Prostate gland (tissue), 2 donors: ENCODE data around the gene GSTA3. TPM values are rescaled to one million over a fixed set of nuclear protein-coding genes. Genes with fewer than 3 reads are reported as not detected.

Experiments used
- DNase-seq: peaks from one replicate; pipeline ENCODE4 v3.0.0-alpha.2; 2019; ENCODE audit warnings: low spot score
- H3K27ac ChIP-seq, 2 donors: fragments of 200-600 bp; sonication (generic); 2 replicates each; pipeline ENCODE4 v1.5.1; 2017 to 2019
- H3K27me3 ChIP-seq: fragments of 200-600 bp; sonication (generic); replicated peaks from 2 replicates; pipeline ENCODE4 v1.5.1; 2019; ENCODE audit not compliant: insufficient read depth
- H3K36me3 ChIP-seq, 2 donors: fragments of 200-600 bp; sonication (generic); 1 replicate in 1 of 2; 2 replicates in 1 of 2; pipeline versions ENCODE4 v1.5.1 to v1.8.1; 2017 to 2019
- H3K4me1 ChIP-seq: fragments of 200-600 bp; sonication (generic); replicated peaks from 2 replicates; pipeline ENCODE4 v1.5.1; 2019
- H3K4me3 ChIP-seq, 2 donors: fragments of 200-600 bp; sonication (generic); 2 replicates each; pipeline ENCODE4 v1.5.1; 2017 to 2019
- H3K9me3 ChIP-seq: fragments of 200-600 bp; sonication (generic); 2 replicates; pipeline ENCODE4 v1.5.1; 2017
- POLR2A ChIP-seq: fragments of 450-650 bp; IDR thresholded peaks from one replicate; pipeline ENCODE4 v1.6.1; 2016; ENCODE audit warnings: antibody characterized with exemption, mild to moderate bottlenecking
- POLR2AphosphoS5 ChIP-seq: sonication (generic); formaldehyde crosslinking; IDR thresholded peaks from one replicate; pipeline ENCODE4 v1.6.1; 2017; ENCODE audit warnings: antibody characterized with exemption
- WGBS: methylation state at CpG from one replicate; pipeline ENCODE4 v1.1.5; 2018; 5-methylcytosine and 5-hydroxymethylcytosine counted together
- intact Hi-C: fragments of 100-400 bp; cut with DNase I; formaldehyde crosslinking; loops from one replicate; pipeline ENCODE4 v1.14.2; 2022
- total RNA-seq, 2 donors: library from RNA; depleted of rRNA; stranded (reverse); fragments of >200 nt; gene quantifications; one replicate each; pipeline ENCODE4 v1.1.0, GENCODE V29; 2016
- TF ChIP-seq, protein P1 (sequence below), 4 experiments: fragments of 200-600 bp in 2 of 4; fragments of 450-650 bp in 2 of 4; sonication (generic) in 2 of 4; IDR thresholded peaks; 1 replicate in 3 of 4; 2 replicates in 1 of 4; pipeline ENCODE4 v1.5.1; 2016 to 2019; ENCODE audit warnings: antibody characterized with exemption in 4 of 4, mild to moderate bottlenecking in 2 of 4, moderate library complexity in 2 of 4

Gene GSTA3
- total RNA-seq, result 10 to 100 TPM in 1 of 2 donors, not detected in 1; 20.2 TPM

DNA sequence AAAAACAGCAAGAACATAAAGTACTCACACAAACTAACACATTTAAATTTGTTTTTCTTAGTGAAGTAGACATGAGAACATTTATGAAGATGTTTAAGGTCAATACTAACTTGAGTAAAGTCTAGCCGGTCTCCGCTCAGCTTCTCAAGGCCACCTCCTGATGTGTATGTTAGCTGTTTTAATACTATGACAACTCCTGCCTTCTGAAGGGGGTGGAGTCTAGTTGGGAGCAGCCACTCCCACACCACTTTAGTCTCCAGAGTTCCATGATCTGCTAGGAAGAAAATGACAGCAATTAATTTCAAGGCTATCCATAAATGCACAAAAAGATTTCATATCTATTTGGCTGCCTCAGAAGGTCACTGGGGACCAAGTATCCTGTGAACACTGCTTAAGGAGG, at the start of gene GSTA3:
GSTA3 (minus strand) TSS at position 168 of the 400 bp plus-strand sequence. CDS start 3,864 bp downstream, outside the sequence.
- intact Hi-C loops, result no loop called here
- 94% methylated on average over 2 of the region's 2 CpGs for WGBS
- DNase-seq, result no peak
- Histone ChIP-seq H3K4me3 (no peak within 1 kb of the TSS), H3K36me3 (no peaks in the 10 kb centered on the region), H3K4me1 (no peaks in the 10 kb centered on the region), H3K27me3 (no peaks in the 10 kb centered on the region), H3K27ac (no peak within 1 kb of the TSS), H3K9me3 (no peaks in the 10 kb centered on the region)
- TF ChIP-seq POLR2AphosphoS5 (no peak), POLR2A (no peak)
- TF ChIP-seq, protein P1, sequence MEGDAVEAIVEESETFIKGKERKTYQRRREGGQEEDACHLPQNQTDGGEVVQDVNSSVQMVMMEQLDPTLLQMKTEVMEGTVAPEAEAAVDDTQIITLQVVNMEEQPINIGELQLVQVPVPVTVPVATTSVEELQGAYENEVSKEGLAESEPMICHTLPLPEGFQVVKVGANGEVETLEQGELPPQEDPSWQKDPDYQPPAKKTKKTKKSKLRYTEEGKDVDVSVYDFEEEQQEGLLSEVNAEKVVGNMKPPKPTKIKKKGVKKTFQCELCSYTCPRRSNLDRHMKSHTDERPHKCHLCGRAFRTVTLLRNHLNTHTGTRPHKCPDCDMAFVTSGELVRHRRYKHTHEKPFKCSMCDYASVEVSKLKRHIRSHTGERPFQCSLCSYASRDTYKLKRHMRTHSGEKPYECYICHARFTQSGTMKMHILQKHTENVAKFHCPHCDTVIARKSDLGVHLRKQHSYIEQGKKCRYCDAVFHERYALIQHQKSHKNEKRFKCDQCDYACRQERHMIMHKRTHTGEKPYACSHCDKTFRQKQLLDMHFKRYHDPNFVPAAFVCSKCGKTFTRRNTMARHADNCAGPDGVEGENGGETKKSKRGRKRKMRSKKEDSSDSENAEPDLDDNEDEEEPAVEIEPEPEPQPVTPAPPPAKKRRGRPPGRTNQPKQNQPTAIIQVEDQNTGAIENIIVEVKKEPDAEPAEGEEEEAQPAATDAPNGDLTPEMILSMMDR (IDR thresholded peaks at IDR 0.05), result no peak

DNA sequence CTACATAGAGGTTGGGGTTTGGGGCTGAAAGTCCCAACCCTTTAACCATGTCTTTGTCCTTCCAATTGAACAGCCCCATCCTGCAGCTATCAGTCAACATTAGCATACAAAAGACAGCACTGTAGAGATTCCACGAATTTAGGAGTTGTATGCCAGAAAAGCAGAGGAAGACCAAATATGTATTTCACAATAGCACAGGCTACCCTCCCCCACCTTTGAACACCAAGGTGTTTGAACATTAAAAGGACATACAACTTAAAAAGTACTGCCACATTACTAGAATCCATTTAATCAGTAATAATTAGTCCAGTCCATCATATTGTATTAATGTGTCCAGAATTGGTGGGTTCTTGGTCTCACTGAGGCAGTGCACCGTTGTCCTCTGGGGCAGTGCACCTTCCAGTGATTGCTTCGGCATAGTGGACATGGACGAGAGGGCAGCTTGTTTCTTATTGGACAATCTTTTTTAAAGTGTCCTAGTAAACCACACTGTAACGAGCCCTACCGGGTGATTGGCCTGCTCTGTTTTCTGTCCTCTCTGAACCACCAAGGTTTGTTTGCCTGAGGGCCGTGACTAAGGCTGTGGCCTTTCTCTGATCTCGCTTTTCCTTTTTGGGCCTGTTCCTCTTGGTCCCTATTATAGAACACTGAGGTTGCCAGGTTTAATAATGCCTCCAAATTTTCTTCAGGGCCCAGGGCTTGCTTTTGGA, 49.2 kb upstream of the GSTA3 start:
- no peak overlapping the region for H3K4me3 ChIP-seq
- WGBS, result 73% methylated on average over 8 of the region's 8 CpGs
- H3K27me3 ChIP-seq, result no peaks in the 10 kb centered on the region
- no peaks in the 10 kb centered on the region for H3K4me1 ChIP-seq
- H3K36me3 ChIP-seq, result no peaks in the 10 kb centered on the region
- no peak overlapping the region for H3K27ac ChIP-seq
- intact Hi-C loops, result no loop called here
- H3K9me3 ChIP-seq, result no peaks in the 10 kb centered on the region
- TF ChIP-seq POLR2A (no peak), POLR2AphosphoS5 (no peak)
- TF ChIP-seq, protein P1 (IDR thresholded peaks at IDR 0.05), result no peak
- DNase-seq, result no peak

DNA sequence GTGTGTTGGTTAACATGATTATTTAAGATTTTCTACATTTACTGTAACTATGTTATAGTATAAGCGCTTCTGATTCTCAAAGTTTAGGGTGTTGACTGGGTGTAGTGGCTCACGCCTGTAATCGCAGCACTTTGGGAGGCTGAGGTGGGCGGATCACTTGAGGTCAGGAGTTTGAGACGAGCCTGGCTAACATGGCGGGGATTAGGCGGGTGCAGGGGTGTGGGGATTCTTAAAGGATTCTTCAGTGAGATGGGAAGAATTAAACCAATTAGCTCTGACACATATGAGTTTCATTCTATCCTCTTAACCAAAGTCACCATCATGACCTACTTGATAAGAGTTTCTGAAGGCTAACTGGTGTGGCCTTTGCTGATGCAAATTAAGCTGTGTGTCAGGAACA, 46.4 kb upstream of the GSTA3 start:
- no peaks in the 10 kb centered on the region for H3K36me3 ChIP-seq
- no peak overlapping the region for H3K27ac ChIP-seq
- H3K9me3 ChIP-seq, result no peaks in the 10 kb centered on the region
- DNase-seq, result no peak
- no peaks in the 10 kb centered on the region for H3K4me1 ChIP-seq
- no peak overlapping the region for H3K4me3 ChIP-seq
- 94% methylated on average over 7 of the region's 7 CpGs for WGBS
- TF ChIP-seq POLR2A (no peak), POLR2AphosphoS5 (no peak)
- TF ChIP-seq, protein P1 (IDR thresholded peaks at IDR 0.05), result no peak
- intact Hi-C loops, result no loop called here
- no peaks in the 10 kb centered on the region for H3K27me3 ChIP-seq

DNA sequence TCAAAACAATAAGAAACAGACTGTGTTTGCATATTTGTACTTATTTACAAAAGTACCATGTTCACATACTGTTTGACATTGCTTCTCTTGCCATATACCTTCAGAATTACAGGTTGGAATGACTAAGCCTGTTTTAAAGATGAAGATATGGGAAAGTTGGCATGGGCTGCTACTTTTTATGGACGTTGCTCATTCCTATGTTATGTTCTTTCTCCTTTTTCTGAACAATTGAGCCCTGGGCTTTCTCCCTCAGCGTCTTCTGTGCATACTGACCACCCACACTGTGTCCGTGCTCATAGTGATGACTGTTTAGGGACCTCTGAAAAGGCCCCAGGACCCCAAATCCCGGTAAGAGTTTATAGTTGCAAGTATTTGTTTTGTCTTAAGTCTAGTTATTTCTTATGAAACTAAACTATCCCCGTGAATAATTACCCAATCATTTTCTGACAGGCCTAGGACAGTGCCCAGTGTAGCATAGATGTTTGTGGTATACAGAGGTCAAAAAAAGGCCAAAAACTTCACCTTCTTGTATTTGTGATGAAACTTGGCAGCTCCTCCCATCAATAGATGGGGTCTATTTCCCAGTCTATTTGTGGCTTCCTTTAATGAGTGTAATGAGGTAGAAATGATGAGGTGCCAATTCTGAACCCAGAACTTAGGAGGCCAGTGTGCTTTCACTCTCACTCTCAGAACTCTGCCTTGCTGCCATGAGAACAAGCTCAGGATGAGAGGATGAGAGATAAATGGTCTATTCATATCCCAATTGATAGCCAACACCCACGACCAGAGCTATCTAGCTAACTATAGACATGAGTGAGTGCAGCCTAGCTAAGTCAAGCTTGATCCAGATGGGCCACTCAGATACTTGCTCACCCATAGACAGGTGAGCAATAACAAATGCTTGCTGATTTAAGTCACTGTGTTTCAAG, 44.7 kb upstream of the GSTA3 start:
- H3K27me3 ChIP-seq, result no peaks in the 10 kb centered on the region
- H3K36me3 ChIP-seq, result no peaks in the 10 kb centered on the region
- no peak for DNase-seq
- H3K27ac ChIP-seq, result no peak overlapping the region
- H3K4me1 ChIP-seq, result no peaks in the 10 kb centered on the region
- TF ChIP-seq POLR2A, result no peak
- TF ChIP-seq, protein P1 (IDR thresholded peaks at IDR 0.05), result no peak
- no peak for TF ChIP-seq POLR2AphosphoS5
- H3K4me3 ChIP-seq, result no peak overlapping the region
- whole genome bisulfite sequencing, result 50% methylated on average over 6 of the region's 6 CpGs
- intact Hi-C loops, result no loop called here
- no peaks in the 10 kb centered on the region for H3K9me3 ChIP-seq
